Fibroblast of mammary gland (primary cell): ENCODE results near the gene GABRE.
"Not testable (repeated sequence)": the region's sequence is repeated elsewhere in the genome, so short reads cannot be mapped to it uniquely, and the experiment has no call there.

Source experiments
- DNase-seq: peaks from one replicate; pipeline ENCODE4 v3.0.0-alpha.2; 2010; ENCODE audit warnings: low read depth
- H3K4me3 ChIP-seq: 2 replicates; pipeline ENCODE4 v1.5.1; 2011; ENCODE audit warnings: low read depth, mild to moderate bottlenecking, low read length, moderate library complexity; ENCODE audit not compliant: control insufficient read depth
- CTCF ChIP-seq: conservative IDR thresholded peaks from 2 replicates; pipeline ENCODE4 v1.5.1; 2011; ENCODE audit warnings: low read depth, low read length, inconsistent platforms; ENCODE audit not compliant: control insufficient read depth, insufficient read depth

GABRE gene

DNA sequence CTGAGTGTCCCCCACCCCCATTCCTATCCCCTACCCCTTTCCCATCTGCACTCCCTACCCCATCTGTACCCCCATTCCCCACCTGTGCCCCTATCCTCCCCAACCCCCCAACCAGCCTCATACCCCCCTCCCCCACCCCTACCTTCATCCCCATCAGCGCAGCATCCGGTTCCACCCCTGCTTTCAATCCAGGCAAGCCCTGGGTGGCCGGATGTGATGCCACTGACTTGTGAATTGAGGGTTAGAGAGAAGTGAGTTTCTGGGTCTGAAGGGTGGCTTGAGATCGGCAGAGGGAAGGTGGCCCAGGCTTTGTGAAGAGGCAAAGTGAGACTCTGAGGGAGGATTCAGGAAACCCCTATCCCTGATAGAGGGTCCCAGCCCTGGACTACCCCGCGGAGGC, 53.9 kb downstream of the GABRE start:
- DNase-seq, result no peak

DNA sequence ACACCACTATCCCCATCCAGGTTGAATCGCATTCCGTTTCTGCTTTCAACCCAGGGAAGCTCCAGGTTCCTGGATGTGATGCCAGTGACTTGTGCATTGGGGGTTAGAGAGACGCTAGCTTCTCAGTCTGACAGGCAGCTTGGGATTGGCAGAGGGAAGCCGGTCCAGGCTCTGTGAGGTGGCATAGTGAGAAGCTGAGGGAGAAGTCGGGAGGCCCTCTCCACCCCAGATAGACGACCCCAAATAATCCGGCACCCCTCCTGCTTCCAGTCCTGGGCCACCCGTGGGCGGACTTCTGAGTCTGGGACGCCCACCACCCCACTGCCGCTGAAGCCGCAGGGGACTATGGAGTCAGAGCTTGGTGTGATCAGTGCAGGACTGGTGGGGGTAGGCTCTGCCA, 54.4 kb downstream of the GABRE start:
- no peak for DNase-seq
- no peak for TF ChIP-seq CTCF

More for the DNA sequence above, 53.9 kb downstream of the GABRE start:
- no peak overlapping the region for H3K4me3 ChIP-seq
- TF ChIP-seq CTCF, result no peak

DNA sequence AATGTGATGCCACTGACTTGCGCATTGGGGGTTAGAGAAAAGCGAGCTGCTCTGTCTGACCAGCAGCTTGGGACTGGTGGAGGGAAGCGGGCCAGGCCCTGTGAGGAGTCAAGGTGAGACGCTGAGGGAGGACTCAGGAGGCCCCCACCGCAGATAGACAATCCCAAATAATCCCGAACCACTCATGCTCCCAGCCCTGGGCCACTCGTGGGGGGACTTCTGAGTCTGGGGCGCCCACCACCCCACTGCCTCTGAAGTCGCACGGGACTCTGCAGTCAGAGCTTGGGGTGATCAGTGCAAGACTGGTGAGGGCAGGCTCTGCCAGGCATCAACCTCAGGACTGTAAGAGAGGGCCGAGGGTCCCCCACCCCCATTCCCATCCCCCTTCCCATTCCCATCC, 54.9 kb downstream of the GABRE start:
- no peak for TF ChIP-seq CTCF
- DNase-seq, result no peak
- no peak overlapping the region for H3K4me3 ChIP-seq

More for the DNA sequence above, 54.4 kb downstream of the GABRE start:
- H3K4me3 ChIP-seq, result no peak overlapping the region

DNA sequence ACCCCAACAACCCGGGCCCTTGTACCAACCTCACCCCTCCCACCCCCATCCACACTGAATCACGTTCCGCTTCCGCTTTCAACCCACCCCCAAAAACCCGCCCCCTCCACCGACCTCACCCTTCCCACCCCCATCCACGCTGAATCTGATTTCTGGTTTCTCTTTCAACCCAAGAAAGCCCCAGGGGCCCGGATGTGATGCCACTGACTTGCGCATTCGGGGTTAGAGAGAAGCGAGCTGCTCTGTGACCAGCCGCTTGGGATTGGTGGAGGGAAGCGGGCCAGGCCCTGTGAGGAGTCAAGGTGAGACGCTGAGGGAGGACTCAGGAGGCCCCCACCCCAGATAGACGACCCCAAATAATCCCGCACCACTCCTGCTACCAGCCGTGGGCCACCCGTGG, 55.7 kb downstream of the GABRE start:
- H3K4me3 ChIP-seq, DNase-seq: not testable (repeated sequence)

DNA sequence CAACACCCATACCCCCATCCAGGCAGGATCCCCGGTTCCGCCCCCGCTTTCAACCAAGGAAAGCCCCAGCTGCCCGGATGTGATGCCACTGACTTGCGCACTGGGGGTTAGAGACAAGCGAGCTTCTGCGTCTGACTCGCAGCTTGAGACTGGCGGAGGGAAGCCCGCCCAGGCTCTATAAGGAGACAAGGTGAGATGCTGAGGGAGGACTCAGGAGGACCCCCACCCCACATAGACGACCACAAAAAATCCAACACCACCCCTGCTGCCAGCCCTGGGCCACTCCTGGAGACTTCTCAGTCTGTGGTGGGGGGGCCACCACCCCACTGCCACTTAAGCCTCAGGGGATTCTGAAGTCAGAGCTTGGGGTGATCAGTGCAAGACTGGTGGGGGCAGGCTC, 61.7 kb downstream of the GABRE start, which contains the start of gene MAGEA4:
TSS of gene MAGEA4 (plus strand) at position 110 of the 400 bp plus-strand sequence. CDS start 10,776 bp downstream, outside the sequence.
- TF ChIP-seq CTCF, result no peak
- H3K4me3 ChIP-seq, result no peak within 1 kb of the TSS
- DNase-seq, result no peak

DNA sequence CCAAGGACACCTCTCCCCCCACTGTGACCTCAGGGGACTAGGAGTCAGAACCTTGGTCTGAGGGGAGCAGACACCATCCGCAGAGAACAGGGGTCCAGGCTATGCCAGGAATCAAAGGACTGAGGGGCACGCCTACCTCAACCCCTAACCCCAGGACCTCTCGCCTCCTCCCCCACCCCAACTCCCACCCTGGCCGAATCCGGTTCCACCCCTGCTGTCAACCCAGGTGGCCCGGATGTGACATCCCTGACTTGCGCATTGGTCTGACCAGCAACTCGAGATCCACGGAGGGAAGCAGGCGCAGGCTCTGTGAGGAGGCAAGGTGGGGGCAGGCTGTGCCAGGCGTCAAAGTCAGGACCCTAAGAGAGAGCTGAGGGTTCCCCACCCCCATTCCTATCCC, 62.3 kb downstream of the GABRE start:
- no peak overlapping the region for H3K4me3 ChIP-seq
- DNase-seq, result no peak
- no peak for TF ChIP-seq CTCF

- no peak overlapping the region for H3K4me3 ChIP-seq
- no peak for TF ChIP-seq CTCF
- DNase-seq, result no peak
Measured at GRCh38 chrX:151904989-151905388, 69.5 kb downstream of the GABRE start.
